ENCODE data around the gene ZNF319. TPM values are rescaled to one million over a fixed set of nuclear protein-coding genes. Genes with fewer than 3 reads are reported as not detected.
"Not testable (repeated sequence)": the region's sequence is repeated elsewhere in the genome, so short reads cannot be mapped to it uniquely, and the experiment has no call there.

Gene ZNF319
- total and polyA plus RNA-seq, 7 experiments from 2014 or later = 4.4 to 20.8 (median 12.5) TPM

GRCh38 chr16:57982385-57982784 lies 18.1 kb downstream of the ZNF319 start:
- intact Hi-C loops (cut with micrococcal nuclease) = no loop called here
- DNase-seq = no peak
- H3K4me1 Mint-ChIP-seq = peaks cover 2 to 21% (median 8%) of the 10 kb centered on the region in 7 donors
- no peaks in the 10 kb centered on the region for H3K9me3 ChIP-seq (ENCODE audit: control insufficient read depth in 2 of 3, low read length in 3 of 3)
- H3K27me3 Mint-ChIP-seq = peaks cover 0 to 18% (median 0%) of the 10 kb centered on the region in 5 donors
- no peaks in the 10 kb centered on the region for H3K36me3 ChIP-seq (ENCODE audit: control insufficient read depth in 2 of 3, insufficient read depth in 3 of 3, low read length in 3 of 3)
- no peak overlapping the region for H3K4me3 Mint-ChIP-seq
- no peaks in the 10 kb centered on the region for H3K9me3 Mint-ChIP-seq
- H3K4me1 ChIP-seq (ENCODE audit: control insufficient read depth in 2 of 2, insufficient read depth in 2 of 2, low read length in 2 of 2) = peaks cover 6% of the 10 kb centered on the region in 2 donors
- H3K36me3 Mint-ChIP-seq = no peaks in the 10 kb centered on the region
- no peak overlapping the region for H3K27ac ChIP-seq (ENCODE audit: low read depth, low read length)
- no peaks in the 10 kb centered on the region for H3K27me3 ChIP-seq (ENCODE audit: control insufficient read depth in 2 of 2, insufficient read depth in 2 of 2, low read length in 2 of 2)
- H3K4me3 ChIP-seq (ENCODE audit: low read length) = no peak overlapping the region
- ChIA-PET POLR2A (no interaction called here), CTCF (no interaction called here)
- no peak overlapping the region for H3K27ac Mint-ChIP-seq
- ATAC-seq = no peak

GRCh38 chr16:57981636-57982035 lies 18.8 kb downstream of the ZNF319 start:
- Mint-ChIP-seq H3K27me3 (peaks cover 0 to 14% (median 0%) of the 10 kb centered on the region in 5 donors), H3K36me3 (no peaks in the 10 kb centered on the region), H3K4me1 (peaks cover 2 to 21% (median 8%) of the 10 kb centered on the region in 7 donors), H3K4me3 (no peak overlapping the region), H3K9me3 (no peaks in the 10 kb centered on the region), H3K27ac (no peak overlapping the region)
- Histone ChIP-seq H3K36me3 (ENCODE audit: control insufficient read depth in 2 of 3, insufficient read depth in 3 of 3, low read length in 3 of 3) (no peaks in the 10 kb centered on the region), H3K27ac (ENCODE audit: low read depth, low read length) (no peak overlapping the region), H3K9me3 (ENCODE audit: control insufficient read depth in 2 of 3, low read length in 3 of 3) (no peaks in the 10 kb centered on the region), H3K4me1 (ENCODE audit: control insufficient read depth in 2 of 2, insufficient read depth in 2 of 2, low read length in 2 of 2) (peaks cover 6% of the 10 kb centered on the region in 2 donors), H3K27me3 (ENCODE audit: control insufficient read depth in 2 of 2, insufficient read depth in 2 of 2, low read length in 2 of 2) (no peaks in the 10 kb centered on the region), H3K4me3 (ENCODE audit: low read length) (no peak overlapping the region)
- ChIA-PET POLR2A (no interaction called here), CTCF (no interaction called here)
- ATAC-seq (no peak), DNase-seq (no peak)
- intact Hi-C loops (cut with micrococcal nuclease) = no loop called here

- ATAC-seq = no peak
- H3K36me3 ChIP-seq (ENCODE audit: control insufficient read depth in 2 of 3, insufficient read depth in 3 of 3, low read length in 3 of 3) = no peaks in the 10 kb centered on the region
- Mint-ChIP-seq H3K27ac (no peak overlapping the region), H3K9me3 (no peaks in the 10 kb centered on the region), H3K4me3 (no peak overlapping the region), H3K4me1 (peaks cover 0 to 3% (median 0%) of the 10 kb centered on the region in 7 donors), H3K36me3 (no peaks in the 10 kb centered on the region), H3K27me3 (peaks cover 0 to 5% (median 0%) of the 10 kb centered on the region in 5 donors)
- no peak overlapping the region for H3K4me3 ChIP-seq (ENCODE audit: low read length)
- intact Hi-C loops (cut with micrococcal nuclease) = no loop called here
- no peak overlapping the region for H3K27ac ChIP-seq (ENCODE audit: low read depth, low read length)
- DNase-seq = no peak
- peaks cover 0 to 1% of the 10 kb centered on the region in 2 donors for H3K4me1 ChIP-seq (ENCODE audit: control insufficient read depth in 2 of 2, insufficient read depth in 2 of 2, low read length in 2 of 2)
- POLR2A ChIA-PET = no interaction called here
- no peaks in the 10 kb centered on the region for H3K9me3 ChIP-seq (ENCODE audit: control insufficient read depth in 2 of 3, low read length in 3 of 3)
- H3K27me3 ChIP-seq (ENCODE audit: control insufficient read depth in 2 of 2, insufficient read depth in 2 of 2, low read length in 2 of 2) = no peaks in the 10 kb centered on the region
- CTCF ChIA-PET = no interaction called here
These were observed 21.4 kb downstream of the ZNF319 start for GRCh38 chr16:57979006-57979585.

GRCh38 chr16:57978070-57978465 lies 22.4 kb downstream of the ZNF319 start:
- H3K27ac Mint-ChIP-seq; intact Hi-C loops (cut with micrococcal nuclease): not testable (repeated sequence)

GRCh38 chr16:57977418-57978069 lies 22.9 kb downstream of the ZNF319 start:
- Mint-ChIP-seq H3K4me3 (no peak overlapping the region), H3K27ac (no peak overlapping the region), H3K4me1 (no peaks in the 10 kb centered on the region), H3K36me3 (no peaks in the 10 kb centered on the region), H3K27me3 (peaks cover 0 to 5% (median 0%) of the 10 kb centered on the region in 5 donors), H3K9me3 (peaks cover 0 to 2% (median 0%) of the 10 kb centered on the region in 11 donors)
- DNase-seq (no peak), ATAC-seq (no peak)
- intact Hi-C loops (cut with micrococcal nuclease) = no loop called here
- Histone ChIP-seq H3K4me3 (ENCODE audit: low read length) (no peak overlapping the region), H3K9me3 (ENCODE audit: control insufficient read depth in 2 of 3, low read length in 3 of 3) (no peaks in the 10 kb centered on the region), H3K27ac (ENCODE audit: low read depth, low read length) (no peak overlapping the region), H3K4me1 (ENCODE audit: control insufficient read depth in 2 of 2, insufficient read depth in 2 of 2, low read length in 2 of 2) (no peaks in the 10 kb centered on the region), H3K27me3 (ENCODE audit: control insufficient read depth in 2 of 2, insufficient read depth in 2 of 2, low read length in 2 of 2) (no peaks in the 10 kb centered on the region), H3K36me3 (ENCODE audit: control insufficient read depth in 2 of 3, insufficient read depth in 3 of 3, low read length in 3 of 3) (no peaks in the 10 kb centered on the region)
- ChIA-PET POLR2A (interaction anchor here (0.6 kb wide), 1 partner anchor 1140 kb away, joined by 4 read pairs; no protein-coding TSS in a partner anchor), CTCF (no interaction called here)

More at GRCh38 chr16:57978070-57978465, 22.4 kb downstream of the ZNF319 start:
- POLR2A ChIA-PET = interaction anchor here (0.6 kb wide), 1 partner anchor 1141 kb away, joined by 4 read pairs; no protein-coding TSS in a partner anchor
- ATAC-seq; CTCF ChIA-PET; DNase-seq; H3K4me1 Mint-ChIP-seq; H3K4me3 ChIP-seq (ENCODE audit: low read length); H3K36me3 Mint-ChIP-seq; H3K4me1 ChIP-seq (ENCODE audit: control insufficient read depth in 2 of 2, insufficient read depth in 2 of 2, low read length in 2 of 2); H3K27me3 ChIP-seq (ENCODE audit: control insufficient read depth in 2 of 2, insufficient read depth in 2 of 2, low read length in 2 of 2); H3K36me3 ChIP-seq (ENCODE audit: control insufficient read depth in 2 of 3, insufficient read depth in 3 of 3, low read length in 3 of 3); H3K4me3 Mint-ChIP-seq; H3K27me3 Mint-ChIP-seq; H3K9me3 Mint-ChIP-seq; H3K27ac ChIP-seq (ENCODE audit: low read depth, low read length); H3K9me3 ChIP-seq (ENCODE audit: control insufficient read depth in 2 of 3, low read length in 3 of 3): not testable (repeated sequence)

GRCh38 chr16:57976331-57976796 lies 24.1 kb downstream of the ZNF319 start:
- Mint-ChIP-seq H3K4me1 (peaks cover 0 to 6% (median 0%) of the 10 kb centered on the region in 7 donors), H3K27me3 (peaks cover 0 to 4% (median 0%) of the 10 kb centered on the region in 5 donors), H3K9me3 (peaks cover 0 to 2% (median 0%) of the 10 kb centered on the region in 11 donors), H3K27ac (no peak overlapping the region), H3K4me3 (no peak overlapping the region), H3K36me3 (no peaks in the 10 kb centered on the region)
- Histone ChIP-seq H3K4me3 (ENCODE audit: low read length) (no peak overlapping the region), H3K27me3 (ENCODE audit: control insufficient read depth in 2 of 2, insufficient read depth in 2 of 2, low read length in 2 of 2) (no peaks in the 10 kb centered on the region), H3K4me1 (ENCODE audit: control insufficient read depth in 2 of 2, insufficient read depth in 2 of 2, low read length in 2 of 2) (no peaks in the 10 kb centered on the region), H3K9me3 (ENCODE audit: control insufficient read depth in 2 of 3, low read length in 3 of 3) (no peaks in the 10 kb centered on the region), H3K27ac (ENCODE audit: low read depth, low read length) (no peak overlapping the region), H3K36me3 (ENCODE audit: control insufficient read depth in 2 of 3, insufficient read depth in 3 of 3, low read length in 3 of 3) (no peaks in the 10 kb centered on the region)
- intact Hi-C loops (cut with micrococcal nuclease) = no loop called here
- DNase-seq (no peak), ATAC-seq (no peak)
- ChIA-PET CTCF (no interaction called here), POLR2A (no interaction called here)

- CTCF ChIA-PET = no interaction called here
These were observed 28.2 kb downstream of the ZNF319 start for GRCh38 chr16:57972306-57972705.

More at GRCh38 chr16:57972306-57972705, 28.2 kb downstream of the ZNF319 start:
- Mint-ChIP-seq H3K4me1 (peaks cover 0 to 6% (median 0%) of the 10 kb centered on the region in 7 donors), H3K36me3 (no peaks in the 10 kb centered on the region), H3K4me3 (no peak overlapping the region), H3K27me3 (peaks cover 0 to 4% (median 0%) of the 10 kb centered on the region in 5 donors), H3K9me3 (peaks cover 0 to 2% (median 0%) of the 10 kb centered on the region in 11 donors), H3K27ac (peak overlapping the region in 3 of 9 donors; percentile 44 to 72 (median 71))
- intact Hi-C loops (cut with micrococcal nuclease) = no loop called here
- Histone ChIP-seq H3K27me3 (ENCODE audit: control insufficient read depth in 2 of 2, insufficient read depth in 2 of 2, low read length in 2 of 2) (no peaks in the 10 kb centered on the region), H3K9me3 (ENCODE audit: control insufficient read depth in 2 of 3, low read length in 3 of 3) (no peaks in the 10 kb centered on the region), H3K4me3 (ENCODE audit: low read length) (no peak overlapping the region), H3K27ac (ENCODE audit: low read depth, low read length) (no peak overlapping the region), H3K4me1 (ENCODE audit: control insufficient read depth in 2 of 2, insufficient read depth in 2 of 2, low read length in 2 of 2) (no peaks in the 10 kb centered on the region), H3K36me3 (ENCODE audit: control insufficient read depth in 2 of 3, insufficient read depth in 3 of 3, low read length in 3 of 3) (no peaks in the 10 kb centered on the region)
- no peak for ATAC-seq
- no peak for DNase-seq
- POLR2A ChIA-PET = no interaction called here

Measured in naive thymus-derived CD4-positive, alpha-beta T cell (primary cell).